22Rv1 (cell line): ENCODE measurements around the gene WNT7A.

ENCODE experiments used
- H3K27ac ChIP-seq: fragments of 450-650 bp; 2 replicates; pipeline ENCODE4 v1.5.1; 2017
- ZFX ChIP-seq: fragments of 450-650 bp; IDR thresholded peaks from 2 replicates; pipeline ENCODE4 v1.6.1; 2017; ENCODE audit warnings: antibody characterized with exemption, borderline replicate concordance
- TF ChIP-seq, protein P1 (sequence below): fragments of 450-650 bp; IDR thresholded peaks from 2 replicates; pipeline ENCODE4 v1.5.1; 2017; ENCODE audit warnings: mild to moderate bottlenecking

The WNT7A gene

DNA sequence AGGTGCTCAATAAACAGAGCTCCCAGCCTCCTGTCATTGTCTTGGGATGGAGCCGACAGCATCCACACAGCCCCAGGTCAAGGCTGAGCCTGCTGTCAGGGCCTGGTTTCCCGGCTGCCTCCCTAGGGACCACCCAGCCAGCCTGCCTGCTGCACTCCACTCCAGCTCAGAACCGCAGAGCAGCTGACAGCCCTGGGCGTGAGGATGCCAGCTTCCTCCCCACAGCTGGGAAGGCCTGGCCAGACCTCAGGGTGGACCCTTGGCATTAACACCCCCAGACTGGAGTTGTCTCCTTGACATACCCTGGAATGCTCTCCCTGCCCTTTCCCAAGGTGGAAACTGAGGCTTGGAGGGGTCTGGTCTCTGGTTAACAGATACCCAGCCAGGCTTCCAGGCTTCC is 112.0 kb downstream of the WNT7A start:
- no peak overlapping the region for H3K27ac ChIP-seq
- TF ChIP-seq ZFX: no peak
- TF ChIP-seq, protein P1, sequence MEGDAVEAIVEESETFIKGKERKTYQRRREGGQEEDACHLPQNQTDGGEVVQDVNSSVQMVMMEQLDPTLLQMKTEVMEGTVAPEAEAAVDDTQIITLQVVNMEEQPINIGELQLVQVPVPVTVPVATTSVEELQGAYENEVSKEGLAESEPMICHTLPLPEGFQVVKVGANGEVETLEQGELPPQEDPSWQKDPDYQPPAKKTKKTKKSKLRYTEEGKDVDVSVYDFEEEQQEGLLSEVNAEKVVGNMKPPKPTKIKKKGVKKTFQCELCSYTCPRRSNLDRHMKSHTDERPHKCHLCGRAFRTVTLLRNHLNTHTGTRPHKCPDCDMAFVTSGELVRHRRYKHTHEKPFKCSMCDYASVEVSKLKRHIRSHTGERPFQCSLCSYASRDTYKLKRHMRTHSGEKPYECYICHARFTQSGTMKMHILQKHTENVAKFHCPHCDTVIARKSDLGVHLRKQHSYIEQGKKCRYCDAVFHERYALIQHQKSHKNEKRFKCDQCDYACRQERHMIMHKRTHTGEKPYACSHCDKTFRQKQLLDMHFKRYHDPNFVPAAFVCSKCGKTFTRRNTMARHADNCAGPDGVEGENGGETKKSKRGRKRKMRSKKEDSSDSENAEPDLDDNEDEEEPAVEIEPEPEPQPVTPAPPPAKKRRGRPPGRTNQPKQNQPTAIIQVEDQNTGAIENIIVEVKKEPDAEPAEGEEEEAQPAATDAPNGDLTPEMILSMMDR: no peak

- TF ChIP-seq ZFX: no peak
- TF ChIP-seq, protein P1: no peak
- no peak overlapping the region for H3K27ac ChIP-seq
Observed at GRCh38 chr3:13767030-13767429, 112.8 kb downstream of the WNT7A start.
